H1 (cell line): ENCODE results near the gene CAPN9. TPM values are rescaled to one million over a fixed set of nuclear protein-coding genes. Genes with fewer than 3 reads are reported as not detected.

ENCODE experiments used
- ATF3 ChIP-seq: IDR thresholded peaks from 2 replicates; pipeline ENCODE4 v1.6.1; 2011; ENCODE audit warnings: low read depth, mild to moderate bottlenecking, low read length; ENCODE audit not compliant: insufficient read depth
- PHF8 ChIP-seq: fragments of 200-600 bp; sonication (generic); conservative IDR thresholded peaks from 2 replicates; pipeline ENCODE4 v1.7.1; 2012; ENCODE audit warnings: low read depth, mild to moderate bottlenecking, inconsistent platforms, low read length, moderate library complexity
- RAD21 ChIP-seq, 2 experiments: IDR thresholded peaks in 1 of 2; conservative IDR thresholded peaks in 1 of 2; 2 replicates each; pipeline ENCODE4 v1.6.1; 2011; ENCODE audit warnings: low read depth in 2 of 2, low read length in 2 of 2, improper control_type of control experiment in 1 of 2, inconsistent platforms in 1 of 2, mild to moderate bottlenecking in 1 of 2, moderate library complexity in 1 of 2
- SIN3A ChIP-seq, 2 experiments: IDR thresholded peaks in 1 of 2; conservative IDR thresholded peaks in 1 of 2; 2 replicates each; pipeline ENCODE4 v1.6.1; 2011 to 2012; ENCODE audit warnings: low read length in 2 of 2, improper control_type of control experiment in 1 of 2, low read depth in 1 of 2, mild to moderate bottlenecking in 1 of 2
- SP1 ChIP-seq: IDR thresholded peaks from 2 replicates; pipeline ENCODE4 v1.6.1; 2011; ENCODE audit warnings: low read depth, low read length
- polyA plus RNA-seq, 7 experiments: library from polyadenylated mRNA; depleted of rRNA in 3 of 7; stranded (reverse) in 5 of 7; unstranded in 2 of 7; fragments of >200 nt in 5 of 7; fragments of 200-250 nt in 2 of 7; gene quantifications; 1 replicate in 5 of 7; 2 replicates in 1 of 7; 4 replicates in 1 of 7; pipeline versions ENCODE4 v1.2.1 to v1.2.3, GENCODE V29; 2011 to 2013; ENCODE audit warnings: missing spikeins in 2 of 7, mixed read lengths in 2 of 7
- total RNA-seq: library from RNA; stranded (reverse); fragmentation: NEBNext Ultra II Directional; extraction: Animal tissue kit (Norgen Biotek cat#: 25700); gene quantifications from 2 replicates; pipeline ENCODE4 v1.2.1, GENCODE V29; 2021

CAPN9 gene
- total and polyA plus RNA-seq, 2 of the 8 experiments (the other 6 are each of a cell fraction or from before 2014, with no cell fraction given), result 0.22 to 0.76 TPM

GRCh38 chr1:230772457-230773395 lies 25.5 kb downstream of the CAPN9 start (continued):
- TF ChIP-seq RAD21 (IDR thresholded peaks at IDR 0.05 in 1 of 2, conservative IDR thresholded peaks at IDR 0.05 in 1 of 2; ENCODE audit: low read depth in 2 of 2, low read length in 2 of 2) (peak; percentile 81 to 87), SP1 (no peak), SIN3A (conservative IDR thresholded peaks at IDR 0.05 in 1 of 2, IDR thresholded peaks at IDR 0.05 in 1 of 2; ENCODE audit: low read depth in 1 of 2, low read length in 2 of 2) (no peak), PHF8 (no peak), ATF3 (no peak)
